Measurements from ENCODE around the gene BARHL1. TPM values are rescaled to one million over a fixed set of nuclear protein-coding genes. Genes with fewer than 3 reads are reported as not detected.

BARHL1 gene
- total and polyA plus RNA-seq, 2 of the 4 experiments (the other 2 are of a cell fraction), result not detected

- no peak for DNase-seq
- H3K27ac ChIP-seq (ENCODE audit: insufficient read depth, low read length), result no peak overlapping the region
- in situ Hi-C loops (cut with MboI; ENCODE audit: low sequenced_read_pairs) (no loop called here), intact Hi-C loops (cut with micrococcal nuclease) (no loop called here), dilution Hi-C loops (cut with HindIII; ENCODE audit: low sequenced_read_pairs, unreplicated experiment) (no loop called here)
- H3K4me2 ChIP-seq (ENCODE audit: low read depth, low read length), result no peak overlapping the region
- WGBS, 2 experiments (ENCODE audit: extremely low coverage in 2 of 2, insufficient read length in 1 of 2), result 81% methylated on average over 4 of the region's 7 CpGs; no CpG with 5 or more reads in 1 of the 2 experiments
- BruUV-seq (replicated peaks), result no TSS peak
- no peak overlapping the region for H2BK20ac ChIP-seq (ENCODE audit: low read depth, low read length)
- POLR2A ChIA-PET (ENCODE audit: unreplicated experiment), result no interaction called here
- no peak overlapping the region for H3K9ac ChIP-seq (ENCODE audit: low read depth, low read length)
- no peak overlapping the region for H3K18ac ChIP-seq (ENCODE audit: low read depth, low read length)
- no peak overlapping the region for H2BK15ac ChIP-seq (ENCODE audit: low read depth, low read length)
- H3K14ac ChIP-seq (replicated peaks; ENCODE audit: low read depth, low read length), result no peak overlapping the region
- no peak overlapping the region for H3K4me3 ChIP-seq (ENCODE audit: insufficient read depth, low read depth, low read length)
- no peak for TF ChIP-seq RFX5 (IDR thresholded peaks at IDR 0.05; ENCODE audit: low read depth, low read length)
- no peak for TF ChIP-seq SMC3 (IDR thresholded peaks at IDR 0.05; ENCODE audit: low read depth, low read length)
- TF ChIP-seq BHLHE40 (IDR thresholded peaks at IDR 0.05; ENCODE audit: low read depth, low read length), result no peak
- no peak for TF ChIP-seq ELK1 (IDR thresholded peaks at IDR 0.05; ENCODE audit: borderline replicate concordance, low read depth, low read length)
- no peak for TF ChIP-seq USF2 (IDR thresholded peaks at IDR 0.05; ENCODE audit: low read depth, low read length)
- no peak for TF ChIP-seq MXI1 (IDR thresholded peaks at IDR 0.05; ENCODE audit: borderline replicate concordance, low read depth, low read length)
- no peak for TF ChIP-seq RAD21 (IDR thresholded peaks at IDR 0.05; ENCODE audit: low read length)
- no peak for TF ChIP-seq CTCF (conservative IDR thresholded peaks at IDR 0.05; ENCODE audit: low read depth, low read length)
- no peak for TF ChIP-seq CEBPB (IDR thresholded peaks at IDR 0.05; ENCODE audit: low read depth, low read length)
- no peak for TF ChIP-seq POLR2A (IDR thresholded peaks at IDR 0.05; ENCODE audit: low read depth, low read length)
- TF ChIP-seq MAZ (IDR thresholded peaks at IDR 0.05; ENCODE audit: borderline replicate concordance, low read depth, low read length), result no peak
- TF ChIP-seq RCOR1 (IDR thresholded peaks at IDR 0.05; ENCODE audit: insufficient replicate concordance, low read length), result no peak
- TF ChIP-seq CHD1 (IDR thresholded peaks at IDR 0.05; ENCODE audit: low read depth, low read length), result no peak
- TF ChIP-seq MAFK (IDR thresholded peaks at IDR 0.05; ENCODE audit: low read depth, low read length), result no peak
- H3K56ac ChIP-seq (ENCODE audit: extremely low read depth, insufficient read depth, low read length), result no peak overlapping the region
- H2AFZ ChIP-seq (replicated peaks; ENCODE audit: low read length, poor library complexity), result no peak overlapping the region
- H2AK9ac ChIP-seq (replicated peaks; ENCODE audit: low read depth, low read length, poor library complexity), result no peak overlapping the region
- H2AK5ac ChIP-seq (ENCODE audit: low read depth, low read length), result no peak overlapping the region
- H3K27me3 ChIP-seq (ENCODE audit: control insufficient read depth, insufficient read depth, low read length), result no peaks in the 10 kb centered on the region
- no peak overlapping the region for H2BK120ac ChIP-seq (ENCODE audit: low read depth, low read length)
- no peak overlapping the region for H3K4ac ChIP-seq (ENCODE audit: low read depth, low read length)
- H4K91ac ChIP-seq (ENCODE audit: insufficient read depth, low read depth, low read length), result no peak overlapping the region
- no peak overlapping the region for H4K8ac ChIP-seq (ENCODE audit: low read depth in 2 of 2, low read length in 2 of 2)
- CTCF ChIA-PET, result no interaction called here
- peaks cover 31% of the 10 kb centered on the region for H3K36me3 ChIP-seq (ENCODE audit: control insufficient read depth, insufficient read depth, low read length)
- peaks cover 10% of the 10 kb centered on the region; the same call in 1 of the 2 replicates for H3K9me1 ChIP-seq (ENCODE audit: insufficient read depth, low read length)
- no peaks in the 10 kb centered on the region for H3K79me1 ChIP-seq (ENCODE audit: low read depth in 1 of 2, low read length in 2 of 2)
- no peak overlapping the region for H3K23ac ChIP-seq (ENCODE audit: low read depth, low read length)
- H3K9me3 ChIP-seq (ENCODE audit: control insufficient read depth, insufficient read depth, low read length), result no peaks in the 10 kb centered on the region
- no peak for ATAC-seq (ENCODE audit: low read depth)
- H3K4me1 ChIP-seq (ENCODE audit: control insufficient read depth, insufficient read depth, low read length), result 0 out of 2 replicates have a peak, but pooled peaks cover 3% of the 10 kb centered on the region
- peaks cover 23% of the 10 kb centered on the region; the same call in 1 of the 2 replicates for H4K20me1 ChIP-seq (ENCODE audit: insufficient read depth, low read length)
- H2BK5ac ChIP-seq (ENCODE audit: low read depth, low read length, poor library complexity, severe bottlenecking), result no peak overlapping the region
- no peak overlapping the region for H4K5ac ChIP-seq (ENCODE audit: low read depth, low read length)
Measured at GRCh38 chr9:132631685-132632084, 49.3 kb downstream of the BARHL1 start.

Data from IMR-90 (cell line).